ENCODE results near the gene SLK.

Gene SLK

DNA sequence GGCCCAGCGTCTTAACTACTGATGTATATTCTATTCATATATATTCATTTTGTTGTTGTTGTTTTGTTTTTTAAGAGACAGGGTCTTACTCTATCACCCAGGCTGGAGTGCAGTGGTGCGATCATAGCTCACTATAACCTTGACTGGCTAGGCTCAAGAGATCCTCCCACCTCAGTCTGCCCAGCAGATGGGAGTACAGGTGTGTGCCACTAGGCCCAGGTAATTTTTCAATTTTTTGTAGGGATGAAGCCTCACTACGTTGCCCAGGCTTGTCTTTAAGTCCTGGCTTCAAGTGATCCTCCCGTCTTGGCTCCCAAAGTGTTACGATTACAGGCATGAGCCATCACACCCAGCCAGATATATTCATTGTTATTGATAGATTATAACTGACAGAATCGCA is 36.1 kb upstream of the SLK start:
- no peak for DNase-seq (ENCODE audit: low read depth)
- H3K4me3 ChIP-seq (ENCODE audit: low read length) = no peak overlapping the region
- TF ChIP-seq, protein P1, sequence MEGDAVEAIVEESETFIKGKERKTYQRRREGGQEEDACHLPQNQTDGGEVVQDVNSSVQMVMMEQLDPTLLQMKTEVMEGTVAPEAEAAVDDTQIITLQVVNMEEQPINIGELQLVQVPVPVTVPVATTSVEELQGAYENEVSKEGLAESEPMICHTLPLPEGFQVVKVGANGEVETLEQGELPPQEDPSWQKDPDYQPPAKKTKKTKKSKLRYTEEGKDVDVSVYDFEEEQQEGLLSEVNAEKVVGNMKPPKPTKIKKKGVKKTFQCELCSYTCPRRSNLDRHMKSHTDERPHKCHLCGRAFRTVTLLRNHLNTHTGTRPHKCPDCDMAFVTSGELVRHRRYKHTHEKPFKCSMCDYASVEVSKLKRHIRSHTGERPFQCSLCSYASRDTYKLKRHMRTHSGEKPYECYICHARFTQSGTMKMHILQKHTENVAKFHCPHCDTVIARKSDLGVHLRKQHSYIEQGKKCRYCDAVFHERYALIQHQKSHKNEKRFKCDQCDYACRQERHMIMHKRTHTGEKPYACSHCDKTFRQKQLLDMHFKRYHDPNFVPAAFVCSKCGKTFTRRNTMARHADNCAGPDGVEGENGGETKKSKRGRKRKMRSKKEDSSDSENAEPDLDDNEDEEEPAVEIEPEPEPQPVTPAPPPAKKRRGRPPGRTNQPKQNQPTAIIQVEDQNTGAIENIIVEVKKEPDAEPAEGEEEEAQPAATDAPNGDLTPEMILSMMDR (conservative IDR thresholded peaks at IDR 0.05; ENCODE audit: low read length) = no peak

DNA sequence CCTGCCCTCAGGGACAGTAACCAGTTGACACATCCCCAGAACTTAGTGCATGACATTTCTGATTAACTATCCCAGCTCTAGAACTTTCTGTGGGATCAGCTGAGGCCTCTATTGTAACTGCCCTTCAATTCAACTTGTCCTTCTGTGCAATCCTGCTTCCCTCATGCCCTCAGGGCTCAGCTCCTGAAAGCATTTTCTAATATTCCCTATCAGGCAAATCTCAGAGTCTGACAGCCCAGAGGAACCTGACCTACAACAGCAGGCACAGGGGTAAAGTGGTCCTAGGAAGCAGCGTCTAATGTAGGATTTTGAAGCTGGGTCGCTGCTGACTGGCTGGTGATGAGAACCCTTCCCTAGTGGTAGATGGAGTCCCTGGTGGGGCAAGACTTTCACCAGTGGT is 35.3 kb upstream of the SLK start:
- no peak for DNase-seq (ENCODE audit: low read depth)
- H3K4me3 ChIP-seq (ENCODE audit: low read length) = no peak overlapping the region
- TF ChIP-seq, protein P1 (conservative IDR thresholded peaks at IDR 0.05; ENCODE audit: low read length) = no peak

DNA sequence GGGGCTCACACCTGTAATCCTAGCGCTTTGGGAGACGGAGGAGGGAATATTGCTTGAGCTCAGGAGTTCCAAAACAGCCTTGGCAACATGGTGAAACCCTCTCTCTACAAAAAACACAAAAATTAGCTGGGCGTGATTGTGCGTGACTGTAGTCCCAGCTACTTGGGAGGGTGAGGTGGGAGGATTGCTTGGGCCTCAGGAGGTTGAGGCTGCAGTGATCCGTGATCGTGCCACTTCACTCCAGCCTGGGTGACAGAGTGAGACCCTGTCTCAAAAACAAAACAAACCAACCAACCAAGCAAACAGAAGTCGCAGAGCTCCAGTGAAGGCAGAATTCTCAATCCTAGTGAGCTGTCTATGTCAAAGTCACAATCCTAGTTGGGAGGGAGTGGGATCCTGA is 34.7 kb upstream of the SLK start:
- no peak overlapping the region for H3K4me3 ChIP-seq (ENCODE audit: low read length)
- no peak for DNase-seq (ENCODE audit: low read depth)
- TF ChIP-seq, protein P1 (conservative IDR thresholded peaks at IDR 0.05; ENCODE audit: low read length) = no peak

DNA sequence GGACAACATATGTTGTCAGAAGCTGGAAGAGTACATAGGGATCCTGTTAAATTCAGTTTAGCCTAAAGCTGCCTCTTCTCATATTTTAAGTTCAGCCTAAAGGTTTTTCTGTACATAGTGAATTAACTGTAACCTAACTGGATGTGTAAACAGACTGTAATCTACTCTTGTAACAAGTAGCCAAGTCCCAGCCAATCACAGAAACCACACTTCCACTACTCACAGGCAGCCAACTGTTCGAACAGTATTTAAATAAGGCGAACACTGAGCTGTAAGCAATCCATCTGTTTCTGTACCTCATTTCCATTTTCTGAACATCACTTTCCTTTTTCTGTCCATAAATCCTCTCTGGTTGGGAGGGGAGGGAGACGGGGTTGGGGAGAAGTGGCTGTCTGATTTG is 34.0 kb upstream of the SLK start:
- no peak for DNase-seq (ENCODE audit: low read depth)
- H3K4me3 ChIP-seq (ENCODE audit: low read length) = no peak overlapping the region
- TF ChIP-seq, protein P1 (conservative IDR thresholded peaks at IDR 0.05; ENCODE audit: low read length) = no peak

DNA sequence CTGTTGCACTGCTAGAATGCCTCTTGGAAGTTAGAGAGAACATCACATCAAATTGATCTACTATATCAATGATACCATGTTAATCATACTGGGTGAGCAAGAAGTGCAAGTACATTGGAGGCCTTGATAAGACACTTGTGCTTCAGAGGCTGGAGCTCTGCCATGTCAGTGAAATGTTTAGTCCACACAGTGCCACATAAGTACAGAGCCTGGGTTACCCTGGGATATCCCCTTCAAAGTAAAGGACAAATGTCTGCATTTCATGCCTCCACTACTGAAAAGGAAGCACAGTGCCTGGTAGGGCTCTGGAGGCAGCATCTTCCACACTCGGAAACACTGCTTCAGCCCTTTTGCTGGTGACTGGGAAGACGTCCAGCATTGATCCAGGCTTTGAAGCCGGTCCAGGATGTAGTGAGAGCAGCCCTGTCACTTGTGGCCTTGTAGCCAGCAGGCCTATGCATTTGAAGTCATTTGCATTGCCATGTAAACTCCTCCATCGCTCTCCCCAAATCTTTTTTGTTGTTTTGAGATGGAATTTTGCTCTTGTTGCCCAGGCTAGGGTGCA is 33.3 kb upstream of the SLK start:
- no peak for DNase-seq (ENCODE audit: low read depth)
- H3K4me3 ChIP-seq (ENCODE audit: low read length) = no peak overlapping the region
- TF ChIP-seq, protein P1 (conservative IDR thresholded peaks at IDR 0.05; ENCODE audit: low read length) = no peak

- DNase-seq (ENCODE audit: low read depth) = no peak
- TF ChIP-seq, protein P1 (conservative IDR thresholded peaks at IDR 0.05; ENCODE audit: low read length) = no peak
- no peak overlapping the region for H3K4me3 ChIP-seq (ENCODE audit: low read length)
These were observed 32.6 kb upstream of the SLK start for GRCh38 chr10:103934308-103934707.

DNA sequence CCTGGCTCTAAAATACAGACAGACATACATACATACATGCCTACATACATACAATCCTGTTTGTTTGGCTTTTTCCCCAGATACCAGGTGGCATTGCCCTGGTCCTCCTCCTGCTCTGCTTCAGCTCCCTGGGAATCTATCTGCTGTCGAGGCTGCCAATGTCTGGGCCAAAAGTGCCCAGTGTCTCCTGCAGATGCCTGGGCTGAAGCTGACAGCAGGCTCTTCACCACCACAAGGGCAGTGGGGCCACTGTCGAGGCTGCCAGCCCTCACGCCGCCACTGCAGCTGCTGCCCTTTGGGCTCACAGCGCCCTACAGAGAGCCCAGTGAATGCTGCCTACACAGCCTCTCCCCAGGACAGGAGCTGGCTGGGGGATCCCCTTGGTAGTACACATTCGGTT is 30.9 kb upstream of the SLK start:
- TF ChIP-seq, protein P1 (conservative IDR thresholded peaks at IDR 0.05; ENCODE audit: low read length) = no peak
- no peak for DNase-seq (ENCODE audit: low read depth)
- H3K4me3 ChIP-seq (ENCODE audit: low read length) = no peak overlapping the region

Data from AG10803 (cell line).